ENCODE measurements around the gene MKRN2OS.

MKRN2OS gene

DNA sequence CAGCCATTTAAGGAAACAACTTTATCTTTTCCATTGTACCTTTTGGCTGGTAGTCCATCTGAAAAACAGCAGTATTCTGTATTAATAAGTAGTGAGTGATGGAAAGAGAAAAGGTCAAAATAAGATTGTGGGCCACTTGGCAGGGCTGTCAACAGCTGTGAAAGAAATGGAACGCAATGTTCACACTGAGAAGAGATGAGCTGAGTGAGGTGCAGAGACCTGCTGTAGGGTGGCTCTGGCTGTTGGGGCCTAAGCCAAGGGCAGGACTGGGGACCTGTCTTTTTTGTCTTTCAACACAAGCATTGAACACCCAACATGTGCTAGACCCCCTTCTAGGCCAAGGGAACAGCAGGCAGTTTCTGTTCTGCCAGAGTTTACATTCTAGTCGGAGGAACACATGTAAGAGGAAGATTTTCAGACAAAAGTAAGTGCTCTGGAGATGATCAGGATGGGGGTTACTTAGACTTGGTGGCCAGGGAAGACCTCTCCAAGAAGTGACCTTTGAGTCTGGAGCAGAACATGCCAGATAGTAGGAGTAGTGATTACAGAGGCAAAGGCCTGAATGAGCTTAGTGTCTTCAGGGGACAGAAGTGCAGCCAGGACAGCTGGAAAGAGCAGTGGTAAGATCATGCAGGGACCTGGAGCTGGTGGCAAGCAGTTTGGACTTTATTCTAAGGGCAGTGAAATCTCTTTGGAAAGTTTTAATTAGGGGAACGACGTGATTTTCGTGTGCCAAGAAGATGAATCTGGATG is 31.4 kb downstream of the MKRN2OS start:
- no peak for DNase-seq (ENCODE audit: low read depth in 2 of 2)

GRCh38 chr3:12512534-12513118 is 32.7 kb downstream of the MKRN2OS start:
- DNase-seq (ENCODE audit: low read depth in 2 of 2) = no peak

GRCh38 chr3:12509466-12509865 is 35.8 kb downstream of the MKRN2OS start:
- DNase-seq (ENCODE audit: low read depth in 2 of 2) = no peak

DNA sequence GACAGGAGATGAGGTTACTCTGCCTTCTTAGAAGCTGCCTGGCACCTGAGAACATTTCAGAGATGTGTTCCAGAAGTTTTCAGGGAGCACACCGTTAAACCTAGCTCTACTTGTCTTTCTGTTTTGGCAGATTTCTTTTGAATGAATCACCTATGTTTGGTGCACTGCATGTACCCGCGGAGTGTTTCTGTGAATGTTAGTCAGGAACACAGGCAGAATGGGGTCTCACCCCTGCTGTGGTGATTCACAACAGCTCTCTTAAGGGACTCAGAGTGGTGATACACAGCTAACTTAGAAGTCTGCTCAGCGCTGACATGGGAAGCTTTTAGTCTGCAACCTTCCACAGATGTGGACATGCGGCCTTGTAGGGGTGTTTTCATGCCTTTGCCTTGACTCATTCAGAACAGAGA is 37.0 kb downstream of the MKRN2OS start:
- DNase-seq (ENCODE audit: low read depth in 2 of 2) = no peak

DNA sequence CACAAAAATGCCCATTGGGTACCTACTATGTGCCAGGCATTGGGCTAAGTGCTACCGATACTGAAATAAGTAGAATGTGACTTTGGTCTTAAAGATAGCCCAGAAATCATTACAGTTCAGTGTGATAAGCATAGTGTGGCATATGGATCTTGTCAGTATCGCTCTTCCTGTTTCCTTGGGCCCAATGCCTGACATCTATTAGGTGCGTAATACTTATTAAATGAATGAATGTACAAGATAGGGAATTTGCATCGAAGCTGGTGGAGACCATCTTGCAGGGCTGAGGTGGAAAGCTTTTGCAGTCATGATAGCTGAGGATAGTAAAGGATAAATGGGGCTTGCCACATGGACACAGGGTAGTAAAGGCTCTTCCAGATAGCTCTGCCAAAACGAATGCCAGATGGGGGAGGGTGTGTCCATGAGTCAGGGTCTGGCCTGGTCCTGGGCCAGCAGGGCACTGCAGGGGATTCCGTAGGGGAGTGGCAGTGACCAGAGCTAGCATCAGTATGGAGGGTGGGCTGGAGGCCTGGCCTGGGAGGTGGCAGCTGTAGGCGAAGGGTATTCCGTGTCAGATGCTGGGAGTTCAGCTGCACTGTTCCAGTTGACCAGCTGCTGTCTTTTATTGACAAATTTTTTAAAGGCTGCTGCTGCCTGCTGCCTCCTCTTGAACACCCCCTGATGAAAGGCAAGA is 37.6 kb downstream of the MKRN2OS start:
- DNase-seq (ENCODE audit: low read depth in 2 of 2) = no peak

DNA sequence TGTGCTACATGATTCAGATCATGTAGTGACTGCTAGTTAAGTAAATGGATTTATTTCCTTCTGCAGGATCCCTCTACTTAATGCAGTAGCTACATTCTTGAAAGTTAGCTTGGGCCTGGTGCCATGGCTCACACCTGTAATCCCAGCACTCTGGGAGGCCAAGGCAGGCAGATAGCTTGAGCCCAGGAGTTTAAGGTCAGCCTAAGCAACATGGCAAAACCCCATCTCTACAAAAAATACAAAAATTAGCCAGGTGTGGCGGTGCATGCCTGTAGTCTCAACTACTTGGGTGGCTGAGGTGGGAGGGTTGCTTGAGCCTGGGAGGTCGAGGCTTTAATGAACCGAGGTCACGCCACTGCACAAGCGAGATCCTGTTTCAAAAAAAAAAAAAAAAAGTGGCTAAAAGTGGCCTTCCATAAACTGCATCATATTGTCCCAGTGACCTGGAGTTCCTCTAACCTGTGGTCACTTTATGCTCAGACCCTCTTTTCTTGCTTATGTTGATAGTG is 39.0 kb downstream of the MKRN2OS start:
- no peak for DNase-seq (ENCODE audit: low read depth in 2 of 2)

DNA sequence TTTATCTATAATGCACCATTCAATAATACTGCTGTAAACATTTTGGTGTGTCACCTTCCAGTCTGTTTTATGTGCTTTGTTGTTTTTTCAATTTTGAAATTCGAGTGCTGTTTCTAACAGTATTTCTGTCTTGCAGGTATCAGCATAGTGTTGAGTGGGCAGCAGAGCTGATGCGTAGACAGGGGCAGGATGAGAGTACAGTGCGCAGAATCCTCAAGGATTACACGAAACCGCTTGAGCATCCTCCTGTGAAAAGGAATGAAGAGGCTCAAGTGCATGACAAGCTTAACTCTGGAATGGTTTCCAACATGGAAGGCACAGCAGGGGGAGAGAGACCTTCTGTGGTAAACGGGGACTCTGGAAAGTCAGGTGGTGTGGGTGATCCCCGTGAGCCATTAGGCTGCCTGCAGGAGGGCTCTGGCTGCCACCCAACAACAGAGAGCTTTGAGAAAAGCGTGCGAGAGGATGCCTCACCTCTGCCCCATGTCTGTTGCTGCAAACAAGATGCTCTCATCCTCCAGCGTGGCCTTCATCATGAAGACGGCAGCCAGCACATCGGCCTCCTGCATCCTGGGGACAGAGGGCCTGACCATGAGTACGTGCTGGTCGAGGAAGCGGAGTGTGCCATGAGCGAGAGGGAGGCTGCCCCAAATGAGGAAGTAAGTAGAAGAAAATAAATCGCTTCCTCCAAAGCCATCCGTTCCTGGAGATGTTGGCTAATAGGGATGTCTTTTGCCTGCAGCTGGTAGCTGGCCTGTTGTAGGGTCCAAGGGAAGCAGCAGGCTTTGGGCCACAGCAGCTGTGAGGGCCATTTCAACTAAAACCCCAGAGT is 42.0 kb downstream of the MKRN2OS start:
- DNase-seq (ENCODE audit: low read depth in 2 of 2) = no peak

DNA sequence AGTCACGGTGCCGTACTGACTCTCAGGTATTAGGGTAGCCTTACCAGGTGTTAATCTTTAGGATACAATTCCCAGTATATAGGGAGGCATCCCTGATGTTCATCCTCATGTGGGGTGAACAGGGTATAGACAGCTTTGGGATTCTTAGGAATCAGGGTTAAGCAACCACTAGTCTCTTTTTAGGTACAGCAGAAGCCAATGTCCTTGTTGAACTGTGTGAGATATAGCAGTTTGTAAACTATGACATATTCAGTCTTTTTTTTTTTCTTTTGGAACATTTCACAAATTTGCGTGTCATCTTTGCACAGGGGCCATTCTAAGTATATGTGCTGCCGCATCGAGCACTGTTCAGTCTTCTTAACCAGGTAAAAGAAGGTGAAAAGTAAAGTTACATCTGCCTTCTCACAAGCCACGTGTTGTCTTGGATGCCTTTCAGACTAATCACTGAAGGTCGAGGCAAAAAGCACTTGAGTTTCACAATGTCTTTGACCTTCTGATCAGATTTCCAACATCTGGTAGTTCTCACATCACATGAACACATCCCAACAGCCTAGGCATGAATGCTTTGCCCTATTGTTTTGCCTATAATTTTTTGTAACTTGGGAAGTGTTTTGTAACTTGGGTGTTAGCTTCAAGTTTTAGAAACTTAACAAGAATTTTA is 43.8 kb downstream of the MKRN2OS start:
- no peak for DNase-seq (ENCODE audit: low read depth in 2 of 2)

- no peak for DNase-seq (ENCODE audit: low read depth in 2 of 2)
Observed at GRCh38 chr3:12499474-12499873, 45.8 kb downstream of the MKRN2OS start.

DNA sequence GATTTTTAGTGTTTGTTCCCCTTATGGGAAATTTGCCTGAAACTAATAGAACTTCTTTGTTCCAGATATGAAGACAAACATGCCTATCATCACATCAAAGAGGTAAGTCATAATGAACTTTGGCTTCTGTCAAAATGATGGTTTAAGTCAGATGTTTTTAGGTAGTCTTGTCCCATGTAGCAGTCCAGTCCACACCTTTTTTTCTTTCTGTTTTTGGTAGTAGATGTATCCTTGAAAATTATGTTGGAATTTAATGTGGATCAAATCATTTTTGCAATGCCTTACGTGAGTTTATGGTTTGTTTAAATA is 48.9 kb downstream of the MKRN2OS start:
- no peak for DNase-seq (ENCODE audit: low read depth in 2 of 2)

DNA sequence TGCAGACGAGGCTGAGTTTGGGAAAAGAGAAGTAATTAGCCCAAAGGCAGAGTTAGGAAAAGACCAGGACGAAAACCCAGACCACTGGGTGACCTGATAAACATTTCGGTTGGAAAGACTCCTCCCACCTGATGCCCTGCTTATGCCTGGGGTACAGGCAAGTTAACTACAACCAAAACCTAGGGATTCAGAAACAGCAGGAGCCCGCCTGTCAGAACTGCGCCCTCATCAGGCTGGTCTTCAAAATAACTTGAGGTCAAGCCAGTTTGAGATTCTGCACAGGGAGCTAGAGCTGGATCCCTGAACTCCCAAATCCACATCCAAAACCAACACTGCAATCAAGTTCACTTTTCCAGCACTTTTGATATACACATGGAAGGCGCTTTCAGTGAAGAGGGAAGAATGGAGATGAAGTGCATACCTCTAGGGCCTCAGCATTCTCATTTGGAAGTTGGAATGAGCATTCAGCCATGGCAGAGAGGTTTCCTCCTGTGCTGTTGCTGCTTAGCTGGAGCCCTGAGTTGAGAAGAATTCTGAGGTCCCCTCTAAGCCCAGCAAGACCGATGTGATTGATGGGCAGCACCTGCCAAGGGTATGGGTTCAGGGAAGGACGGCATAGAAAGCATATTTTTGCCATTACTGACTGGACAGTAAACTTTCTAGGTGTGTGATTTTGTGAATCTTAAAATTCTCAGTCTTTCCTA is 49.4 kb downstream of the MKRN2OS start:
- no peak for DNase-seq (ENCODE audit: low read depth in 2 of 2)

- DNase-seq (ENCODE audit: low read depth in 2 of 2) = no peak
Observed at GRCh38 chr3:12490547-12490946, 54.8 kb downstream of the MKRN2OS start.

DNA sequence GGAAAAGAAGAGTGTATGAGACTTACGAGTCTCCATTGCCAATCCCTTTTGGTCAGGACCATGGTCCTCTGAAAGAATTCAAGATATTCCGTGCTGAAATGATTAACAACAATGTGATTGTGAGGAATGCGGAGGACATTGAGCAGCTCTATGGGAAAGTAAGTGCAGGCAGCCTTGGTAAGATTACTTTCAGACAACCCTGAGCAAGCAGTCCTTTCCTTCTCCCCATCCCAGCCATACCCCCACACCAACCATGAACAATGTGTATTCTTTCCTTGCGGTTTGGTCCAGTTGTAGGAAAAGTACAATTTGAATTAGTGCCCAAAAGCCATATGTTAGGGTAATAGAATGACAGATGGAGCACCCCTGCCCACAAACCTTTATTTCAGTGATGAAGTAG is 55.5 kb downstream of the MKRN2OS start:
- DNase-seq (ENCODE audit: low read depth in 2 of 2) = no peak
